HG02840 (cell line): Measurements from ENCODE around the gene TGFB1.
"Not testable (repeated sequence)": the region's sequence is repeated elsewhere in the genome, so short reads cannot be mapped to it uniquely, and the experiment has no call there.

ENCODE experiments used
- ATAC-seq: cut with Tn5 transposase; IDR thresholded peaks from one replicate; pipeline ENCODE4 v1.9.1; 2021; ENCODE audit warnings: mild to moderate bottlenecking, moderate library complexity, moderate number of reproducible peaks; ENCODE audit not compliant: unreplicated experiment, low FRiP score

Gene TGFB1

GRCh38 chr19:41305927-41306793, 47.6 kb downstream of the TGFB1 start:
- no peak for ATAC-seq

GRCh38 chr19:41304706-41305483, 48.8 kb downstream of the TGFB1 start:
- ATAC-seq = no peak

GRCh38 chr19:41303954-41304353, 49.8 kb downstream of the TGFB1 start:
- no peak for ATAC-seq

- ATAC-seq = no peak
Measured at GRCh38 chr19:41302624-41303351, 50.9 kb downstream of the TGFB1 start.

GRCh38 chr19:41300555-41300954, 53.2 kb downstream of the TGFB1 start:
- ATAC-seq = no peak

GRCh38 chr19:41299755-41300089, 54.0 kb downstream of the TGFB1 start:
- no peak for ATAC-seq

GRCh38 chr19:41299046-41299754, 54.5 kb downstream of the TGFB1 start:
- no peak for ATAC-seq

- ATAC-seq = no peak
Measured at GRCh38 chr19:41298348-41298964, 55.3 kb downstream of the TGFB1 start.

- no peak for ATAC-seq
Measured at GRCh38 chr19:41297628-41298347, 55.9 kb downstream of the TGFB1 start.

- ATAC-seq = no peak
Measured at GRCh38 chr19:41296433-41296871, 57.3 kb downstream of the TGFB1 start.

- no peak for ATAC-seq
Measured at GRCh38 chr19:41295499-41295898, 58.2 kb downstream of the TGFB1 start.

- ATAC-seq = no peak
Measured at GRCh38 chr19:41294393-41294792, 59.3 kb downstream of the TGFB1 start.

- not testable (repeated sequence) for ATAC-seq
Measured at GRCh38 chr19:41289814-41290213, 63.9 kb downstream of the TGFB1 start.

- ATAC-seq = no peak
Measured at GRCh38 chr19:41288673-41289530, 64.8 kb downstream of the TGFB1 start.
